A673 (cell line): ENCODE results near the gene XRCC1. TPM values are rescaled to one million over a fixed set of nuclear protein-coding genes. Genes with fewer than 3 reads are reported as not detected.

Experiments
- BruUV-seq: library from RNA; stranded (reverse); fragments of 400-500 nt; replicated peaks from 2 replicates; lab custom pipeline; 2021; lab: Mats Ljungman, UMichigan
- CTCF ChIA-PET: fragments of 300-600 bp; sonication (Branson Sonifier 250); formaldehyde crosslinking; loops from one replicate; lab custom pipeline; 2022; ENCODE audit warnings: antibody characterized with exemption; lab: Charles Lee
- POLR2A ChIA-PET: fragments of 300-600 bp; sonication (Branson Sonifier 250); formaldehyde crosslinking; loops from one replicate; lab custom pipeline; 2022; ENCODE audit warnings: antibody characterized with exemption; ENCODE audit not compliant: low non-redundant PET; lab: Charles Lee
- DNase-seq: peaks from one replicate; pipeline ENCODE4 v3.0.0-alpha.2; 2015; ENCODE audit warnings: low spot score
- H3K27ac ChIP-seq: fragments of 200-600 bp; sonication (generic); 2 replicates; pipeline ENCODE4 v1.5.1; 2016; ENCODE audit warnings: mixed run types, low read depth, mild to moderate bottlenecking, mixed read lengths, antibody characterized with exemption, low read length; ENCODE audit not compliant: poor library complexity, severe bottlenecking
- H3K27me3 ChIP-seq: fragments of 200-600 bp; sonication (generic); replicated peaks from 2 replicates; pipeline ENCODE4 v1.6.1; 2017; ENCODE audit warnings: mixed run types, low read depth, mild to moderate bottlenecking, mixed read lengths, antibody characterized with exemption, low read length; ENCODE audit not compliant: insufficient read depth, poor library complexity
- H3K36me3 ChIP-seq: fragments of 200-600 bp; sonication (generic); 2 replicates; pipeline ENCODE4 v1.6.1; 2016; ENCODE audit warnings: mixed run types, mild to moderate bottlenecking, mixed read lengths, antibody characterized with exemption, low read length; ENCODE audit not compliant: insufficient read depth, poor library complexity, severe bottlenecking
- H3K4me1 ChIP-seq: fragments of 200-600 bp; sonication (generic); 2 replicates; pipeline ENCODE4 v1.6.1; 2017; ENCODE audit warnings: mixed run types, mild to moderate bottlenecking, mixed read lengths, antibody characterized with exemption, low read length; ENCODE audit not compliant: insufficient read depth, poor library complexity, severe bottlenecking
- H3K4me3 ChIP-seq: fragments of 200-600 bp; sonication (generic); 2 replicates; pipeline ENCODE4 v1.5.1; 2016; ENCODE audit warnings: low read depth, mixed run types, mild to moderate bottlenecking, mixed read lengths, low read length; ENCODE audit not compliant: poor library complexity, severe bottlenecking
- H3K9me3 ChIP-seq: fragments of 200-600 bp; sonication (generic); 2 replicates; pipeline ENCODE4 v1.6.1; 2016; ENCODE audit warnings: mixed run types, low read depth, mild to moderate bottlenecking, mixed read lengths, antibody characterized with exemption, low read length; ENCODE audit not compliant: poor library complexity, severe bottlenecking
- CTCF ChIP-seq: fragments of 300-800, 200-600 bp; sonication (generic); conservative IDR thresholded peaks from 2 replicates; pipeline ENCODE4 v1.5.1; 2017; ENCODE audit warnings: low read depth, mild to moderate bottlenecking, antibody characterized with exemption, low read length, moderate library complexity, mixed read lengths
- EZH2 ChIP-seq: fragments of 200-600 bp; sonication (generic); IDR thresholded peaks from 2 replicates; pipeline ENCODE4 v1.6.1; 2017; ENCODE audit warnings: borderline replicate concordance, low read depth, mild to moderate bottlenecking, mixed read lengths, antibody characterized with exemption, low read length; ENCODE audit not compliant: poor library complexity, severe bottlenecking
- intact Hi-C: fragments of 100-400 bp; cut with micrococcal nuclease; formaldehyde crosslinking; loops from one replicate; pipeline ENCODE4 v1.10.0; 2022; ENCODE audit not compliant: unreplicated experiment
- total RNA-seq: library from RNA; stranded (reverse); gene quantifications from 2 replicates; pipeline ENCODE4 v1.2.3, GENCODE V29; 2021

The XRCC1 gene
- total RNA-seq, 1 experiment from 2014 or later = 69.4 TPM

GRCh38 chr19:43498233-43498842, 77.0 kb downstream of the XRCC1 start:
- Histone ChIP-seq H3K4me3 (no peak overlapping the region), H3K27ac (no peak overlapping the region), H3K4me1 (peaks cover 5% of the 10 kb centered on the region), H3K36me3 (peaks cover 2% of the 10 kb centered on the region), H3K27me3 (no peaks in the 10 kb centered on the region), H3K9me3 (no peaks in the 10 kb centered on the region)
- ChIA-PET POLR2A (no interaction called here), CTCF (no interaction called here)
- intact Hi-C loops = no loop called here
- no peak for DNase-seq
- TF ChIP-seq CTCF (no peak), EZH2 (no peak)
- BruUV-seq = no TSS peak

DNA sequence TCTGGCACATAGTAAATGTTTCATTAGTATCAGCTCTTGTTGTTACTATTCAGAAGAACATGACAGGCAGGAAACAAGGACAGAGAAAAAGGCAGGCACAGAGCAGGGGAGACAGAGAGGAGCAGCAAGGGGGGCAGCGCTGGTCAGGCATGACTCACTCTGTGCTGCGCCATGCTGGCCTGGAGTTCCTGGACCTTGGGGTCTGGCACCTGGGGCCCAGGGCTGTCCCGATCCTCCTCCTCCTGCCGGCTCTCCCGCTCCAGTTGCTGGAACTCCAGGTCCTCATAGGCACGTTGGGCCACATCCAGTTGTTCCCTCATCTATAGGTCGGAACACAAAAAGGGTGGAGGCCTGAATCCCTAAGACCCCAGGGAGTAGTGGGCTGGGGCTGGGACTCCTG, 78.4 kb downstream of the XRCC1 start:
- Histone ChIP-seq H3K27ac (no peak overlapping the region), H3K36me3 (peaks cover 2% of the 10 kb centered on the region), H3K4me3 (no peak overlapping the region), H3K9me3 (no peaks in the 10 kb centered on the region), H3K4me1 (no peaks in the 10 kb centered on the region), H3K27me3 (no peaks in the 10 kb centered on the region)
- no TSS peak for BruUV-seq
- TF ChIP-seq CTCF (no peak), EZH2 (no peak)
- CTCF ChIA-PET = interaction anchor here (0.6 kb wide), 1 partner anchor 250 kb away, joined by 4 read pairs; no protein-coding TSS in a partner anchor
- intact Hi-C loops = no loop called here
- no peak for DNase-seq
- POLR2A ChIA-PET = interaction anchor here (0.6 kb wide), 1 partner anchor 325 kb away, joined by 3 read pairs; no protein-coding TSS in a partner anchor

GRCh38 chr19:43495082-43495481, 80.2 kb downstream of the XRCC1 start:
- intact Hi-C loops = no loop called here
- H3K27me3 ChIP-seq = no peaks in the 10 kb centered on the region
- TF ChIP-seq EZH2 (no peak), CTCF (no peak)
- no peak for DNase-seq
- BruUV-seq = no TSS peak
- H3K9me3 ChIP-seq = no peaks in the 10 kb centered on the region
- ChIA-PET CTCF (no interaction called here), POLR2A (no interaction called here)
- no peak overlapping the region for H3K4me3 ChIP-seq
- H3K27ac ChIP-seq = no peak overlapping the region
- H3K36me3 ChIP-seq = peaks cover 2% of the 10 kb centered on the region
- no peaks in the 10 kb centered on the region for H3K4me1 ChIP-seq

Other genes starting within 250 kb of the XRCC1 start
- not detected in 2 replicates for gene CD177, start 221.8 kb downstream of the XRCC1 start, total RNA-seq
- gene TEX101, start 160.6 kb downstream of the XRCC1 start, total RNA-seq = not detected in 2 replicates
- gene LYPD3, start 109.9 kb downstream of the XRCC1 start, total RNA-seq = 0.21 and 0.31 TPM in 2 replicates
- 9.0 and 11.2 TPM in 2 replicates for gene PHLDB3, start 70.8 kb downstream of the XRCC1 start, total RNA-seq
- 8.8 and 15.3 TPM in 2 replicates for gene ETHE1, start 48.3 kb downstream of the XRCC1 start, total RNA-seq
- 2.8 and 3.1 TPM in 2 replicates for gene ZNF575, start 42.3 kb downstream of the XRCC1 start, total RNA-seq
- 14.3 and 15.6 TPM in 2 replicates for gene PINLYP, start 274 bp upstream of the XRCC1 start, total RNA-seq
- gene IRGQ, start 20.6 kb upstream of the XRCC1 start, total RNA-seq = 34.1 and 37.7 TPM in 2 replicates
- 19.2 and 20.3 TPM in 2 replicates for gene ZNF576, start 21.1 kb upstream of the XRCC1 start, total RNA-seq
- gene SRRM5, start 36.6 kb upstream of the XRCC1 start, total RNA-seq = 0.62 and 0.66 TPM in 2 replicates
- 65.7 and 72.4 TPM in 2 replicates for gene ZNF428, start 44.1 kb upstream of the XRCC1 start, total RNA-seq
- 28.7 and 35.2 TPM in 2 replicates for gene CADM4, start 64.3 kb upstream of the XRCC1 start, total RNA-seq
- 40.1 and 45.4 TPM in 2 replicates for gene PLAUR, start 94.6 kb upstream of the XRCC1 start, total RNA-seq
- gene IRGC, start 140.5 kb upstream of the XRCC1 start, total RNA-seq = not detected in 2 replicates
- 78.8 and 90.6 TPM in 2 replicates for gene SMG9, start 179.4 kb upstream of the XRCC1 start, total RNA-seq
- gene KCNN4, start 205.4 kb upstream of the XRCC1 start, total RNA-seq = 0.20 TPM in 1 of 2 replicates, not detected in the other
- not detected in 2 replicates for gene LYPD5, start 226.9 kb upstream of the XRCC1 start, total RNA-seq